GM12801 (cell line): ENCODE data around the gene GRIP2.

Experiments used
- CTCF ChIP-seq: IDR thresholded peaks from one replicate; pipeline ENCODE4 v1.5.1; 2011; ENCODE audit warnings: control low read depth; ENCODE audit not compliant: insufficient read length; ENCODE audit errors: extremely low read depth

GRIP2 gene

GRCh38 chr3:14539742-14540491, at the start of gene GRIP2:
Gene GRIP2, minus strand, starts transcription at chr3:14540342. Its CDS starts 34 bp downstream, at chr3:14540308.
- no peak for TF ChIP-seq CTCF

GRCh38 chr3:14588425-14589112, 48.4 kb upstream of the GRIP2 start:
- no peak for TF ChIP-seq CTCF

GRCh38 chr3:14587740-14588360, 47.7 kb upstream of the GRIP2 start:
- TF ChIP-seq CTCF = no peak

- no peak for TF ChIP-seq CTCF
Measured at GRCh38 chr3:14586611-14587010, 46.5 kb upstream of the GRIP2 start.

GRCh38 chr3:14583548-14584091, 43.5 kb upstream of the GRIP2 start:
- TF ChIP-seq CTCF = no peak

- TF ChIP-seq CTCF = no peak
Measured at GRCh38 chr3:14582045-14582410, 41.9 kb upstream of the GRIP2 start.

GRCh38 chr3:14581334-14582044, 41.3 kb upstream of the GRIP2 start:
- TF ChIP-seq CTCF = no peak
